HG03520 (cell line): Measurements from ENCODE around the gene NXPE3.
A peak's percentile ranks its signal among the peaks of the same experiment; 100 is the strongest.

Experiments used
- ATAC-seq: cut with Tn5 transposase; IDR thresholded peaks from one replicate; pipeline ENCODE4 v1.9.1; 2021; ENCODE audit warnings: mild to moderate bottlenecking, moderate library complexity; ENCODE audit not compliant: unreplicated experiment

NXPE3 gene

GRCh38 chr3:101801174-101801573, 22.2 kb downstream of the NXPE3 start:
- no peak for ATAC-seq

- no peak for ATAC-seq
These were observed 23.2 kb downstream of the NXPE3 start for GRCh38 chr3:101802179-101802578.

GRCh38 chr3:101803173-101803782, 24.3 kb downstream of the NXPE3 start:
- ATAC-seq: peak; percentile 94

GRCh38 chr3:101803939-101804338, 24.9 kb downstream of the NXPE3 start:
- ATAC-seq: no peak

GRCh38 chr3:101806491-101806890, 27.5 kb downstream of the NXPE3 start:
- ATAC-seq: no peak

- ATAC-seq: peak; percentile 67
These were observed 28.9 kb downstream of the NXPE3 start for GRCh38 chr3:101807888-101808287.

GRCh38 chr3:101809178-101810021, 30.4 kb downstream of the NXPE3 start:
- ATAC-seq: no peak

GRCh38 chr3:101810022-101810418, 31.0 kb downstream of the NXPE3 start:
- ATAC-seq: no peak

- no peak for ATAC-seq
These were observed 32.9 kb downstream of the NXPE3 start for GRCh38 chr3:101811875-101812274.

- no peak for ATAC-seq
These were observed 33.9 kb downstream of the NXPE3 start for GRCh38 chr3:101812895-101813294.

GRCh38 chr3:101813817-101814440, 34.9 kb downstream of the NXPE3 start:
- ATAC-seq: no peak

GRCh38 chr3:101814835-101815234, 35.8 kb downstream of the NXPE3 start:
- no peak for ATAC-seq

- ATAC-seq: no peak
These were observed 37.5 kb downstream of the NXPE3 start for GRCh38 chr3:101816215-101817149.

- no peak for ATAC-seq
These were observed 39.0 kb downstream of the NXPE3 start for GRCh38 chr3:101817992-101818391.

- ATAC-seq: peak; percentile 40
These were observed 40.7 kb downstream of the NXPE3 start for GRCh38 chr3:101819649-101820206.

- no peak for ATAC-seq
These were observed 42.5 kb downstream of the NXPE3 start for GRCh38 chr3:101821503-101821902.

- ATAC-seq: no peak
These were observed 44.5 kb downstream of the NXPE3 start for GRCh38 chr3:101823525-101823924.

GRCh38 chr3:101824702-101825101, 45.7 kb downstream of the NXPE3 start:
- ATAC-seq: no peak

GRCh38 chr3:101825904-101826445, 47.0 kb downstream of the NXPE3 start:
- ATAC-seq: no peak
